VCaP (cell line): ENCODE data around the gene RALB.

Experiments used
- H3K27ac ChIP-seq: fragments of 450-650 bp; 2 replicates; pipeline ENCODE4 v1.5.1; 2017
- CTCF ChIP-seq: fragments of 450-650 bp; conservative IDR thresholded peaks from 2 replicates; pipeline ENCODE4 v1.5.1; 2017; ENCODE audit warnings: mild to moderate bottlenecking, moderate library complexity

RALB gene

GRCh38 chr2:120221616-120222015 is 31.0 kb upstream of the RALB start:
- no peak for TF ChIP-seq CTCF
- H3K27ac ChIP-seq = no peak overlapping the region

GRCh38 chr2:120222186-120223033 is 30.2 kb upstream of the RALB start:
- H3K27ac ChIP-seq = peak overlapping the region; percentile 79
- no peak for TF ChIP-seq CTCF

GRCh38 chr2:120223034-120223912 is 29.4 kb upstream of the RALB start, which contains the start of gene TMEM185B:
Gene TMEM185B, minus strand, starts transcription at chr2:120223400. Its CDS starts 424 bp downstream, at chr2:120222976.
- peak; percentile 68 for TF ChIP-seq CTCF
- peak within 1 kb of the TSS; percentile 79 for H3K27ac ChIP-seq

GRCh38 chr2:120224256-120224655 is 28.4 kb upstream of the RALB start:
- TF ChIP-seq CTCF = no peak
- peak overlapping the region; percentile 79 for H3K27ac ChIP-seq

- peak overlapping the region; percentile 79; the same call in 1 of the 2 replicates for H3K27ac ChIP-seq
Measured at GRCh38 chr2:120224735-120225548, 27.7 kb upstream of the RALB start.

GRCh38 chr2:120225549-120226065 is 27.0 kb upstream of the RALB start:
- no peak for TF ChIP-seq CTCF

More at GRCh38 chr2:120224735-120225548, 27.7 kb upstream of the RALB start:
- TF ChIP-seq CTCF = no peak

More at GRCh38 chr2:120225549-120226065, 27.0 kb upstream of the RALB start:
- H3K27ac ChIP-seq = no peak overlapping the region
